ENCODE data around the gene TTC7B.

GRCh38 chr14:90814806-90815571 is 1.2 kb downstream of the TTC7B start:
- TF ChIP-seq PURB (CRISPR knock-in tag; IDR thresholded peaks at IDR 0.05; ENCODE audit: low read depth) (no peak), ZNF24 (IDR thresholded peaks at IDR 0.05) (peak; percentile 92), ZBTB12 (CRISPR knock-in tag; IDR thresholded peaks at IDR 0.05) (no peak), EHMT2 (IDR thresholded peaks at IDR 0.05) (no peak), TARDBP (IDR thresholded peaks at IDR 0.05) (no peak), POLR2AphosphoS5 (IDR thresholded peaks at IDR 0.05; ENCODE audit: control insufficient read depth, insufficient read depth, low read depth, low read length) (no peak)

All from K562 (cell line).